ENCODE measurements around the gene GSTT2B.
"Not testable (repeated sequence)": the region's sequence is repeated elsewhere in the genome, so short reads cannot be mapped to it uniquely, and the experiment has no call there.

DNA sequence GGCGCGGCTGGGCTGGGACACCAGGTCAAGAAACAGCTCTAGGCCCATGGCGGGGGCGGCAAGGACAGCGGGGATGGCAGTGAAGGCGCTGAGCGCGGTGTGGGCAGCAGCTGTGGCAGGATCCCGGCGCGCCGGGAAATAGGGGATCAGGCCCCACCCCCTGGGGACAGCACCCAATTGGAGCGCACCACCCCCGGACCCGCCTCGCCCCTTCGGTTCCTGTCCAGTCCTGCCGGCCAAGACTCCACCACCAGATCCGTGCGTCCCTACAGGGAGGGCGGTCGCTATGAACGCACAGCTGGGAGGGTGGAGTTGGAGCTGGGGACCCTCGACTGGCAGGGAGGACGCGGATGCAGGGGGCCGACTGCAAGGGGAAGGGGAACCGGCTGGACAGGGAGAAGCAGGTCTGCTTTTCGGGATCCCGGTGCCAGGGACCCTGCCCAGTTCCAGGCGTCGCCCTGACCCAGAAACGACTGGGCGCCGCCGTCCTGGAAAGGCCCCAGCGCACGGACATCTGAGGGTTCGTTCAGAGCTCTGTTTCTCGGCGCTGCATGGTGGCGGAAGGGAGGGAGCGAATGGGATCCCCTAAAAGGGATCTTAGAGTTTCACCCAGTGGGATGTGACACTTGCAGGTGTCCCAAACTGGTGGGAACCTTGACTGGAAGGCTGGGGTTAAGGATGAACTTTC is at the start of gene GSTT2B:
- TF ChIP-seq POLR2A (IDR thresholded peaks at IDR 0.05; ENCODE audit: low read depth, low read length); TAF1 (IDR thresholded peaks at IDR 0.05; ENCODE audit: low read depth, low read length); POLR2AphosphoS5 (IDR thresholded peaks at IDR 0.05; ENCODE audit: low read depth, low read length); POU2F2 (IDR thresholded peaks at IDR 0.05; ENCODE audit: low read depth, low read length); PAX5 (IDR thresholded peaks at IDR 0.05; ENCODE audit: insufficient read depth, low read length, severe bottlenecking): not testable (repeated sequence)
